ENCODE measurements around the gene OTOGL.

OTOGL gene

DNA sequence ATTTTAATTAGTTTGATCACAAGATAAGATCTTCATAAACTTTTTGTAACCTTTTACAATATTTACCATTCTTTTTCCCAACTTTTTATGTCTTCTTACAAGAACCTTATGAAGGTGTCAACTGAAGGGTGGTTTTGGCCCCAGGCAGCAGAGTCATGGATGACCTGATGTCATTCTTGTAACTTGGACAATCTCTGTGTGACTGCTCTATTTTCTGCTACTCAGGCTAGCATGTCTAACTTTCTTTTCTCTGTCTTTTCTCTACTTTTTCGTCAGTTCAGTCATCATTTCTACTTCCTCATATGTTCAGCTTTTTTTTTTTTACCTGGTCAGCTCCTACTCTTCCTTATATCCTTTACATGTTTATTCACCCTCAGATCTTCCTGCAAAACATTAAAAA lies 194.0 kb downstream of the OTOGL start:
- TF ChIP-seq, protein P1, sequence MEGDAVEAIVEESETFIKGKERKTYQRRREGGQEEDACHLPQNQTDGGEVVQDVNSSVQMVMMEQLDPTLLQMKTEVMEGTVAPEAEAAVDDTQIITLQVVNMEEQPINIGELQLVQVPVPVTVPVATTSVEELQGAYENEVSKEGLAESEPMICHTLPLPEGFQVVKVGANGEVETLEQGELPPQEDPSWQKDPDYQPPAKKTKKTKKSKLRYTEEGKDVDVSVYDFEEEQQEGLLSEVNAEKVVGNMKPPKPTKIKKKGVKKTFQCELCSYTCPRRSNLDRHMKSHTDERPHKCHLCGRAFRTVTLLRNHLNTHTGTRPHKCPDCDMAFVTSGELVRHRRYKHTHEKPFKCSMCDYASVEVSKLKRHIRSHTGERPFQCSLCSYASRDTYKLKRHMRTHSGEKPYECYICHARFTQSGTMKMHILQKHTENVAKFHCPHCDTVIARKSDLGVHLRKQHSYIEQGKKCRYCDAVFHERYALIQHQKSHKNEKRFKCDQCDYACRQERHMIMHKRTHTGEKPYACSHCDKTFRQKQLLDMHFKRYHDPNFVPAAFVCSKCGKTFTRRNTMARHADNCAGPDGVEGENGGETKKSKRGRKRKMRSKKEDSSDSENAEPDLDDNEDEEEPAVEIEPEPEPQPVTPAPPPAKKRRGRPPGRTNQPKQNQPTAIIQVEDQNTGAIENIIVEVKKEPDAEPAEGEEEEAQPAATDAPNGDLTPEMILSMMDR (IDR thresholded peaks at IDR 0.05; ENCODE audit: insufficient read depth, low read length), result no peak
- TF ChIP-seq REST (IDR thresholded peaks at IDR 0.05; ENCODE audit: insufficient replicate concordance, low read depth), result no peak
- TF ChIP-seq SPI1 (IDR thresholded peaks at IDR 0.05; ENCODE audit: borderline replicate concordance, low read depth), result no peak
- no peak for TF ChIP-seq POLR2AphosphoS5 (IDR thresholded peaks at IDR 0.05; ENCODE audit: low read depth)
- TF ChIP-seq GABPA (IDR thresholded peaks at IDR 0.05; ENCODE audit: low read depth), result no peak
- Histone ChIP-seq H3K27me3 (ENCODE audit: insufficient read depth, poor library complexity, severe bottlenecking) (no peaks in the 10 kb centered on the region), H3K27ac (replicated peaks) (no peak overlapping the region), H3K4me3 (replicated peaks; ENCODE audit: insufficient read depth, low read length) (no peak overlapping the region)
- no peak for DNase-seq (ENCODE audit: low read depth in 1 of 2, low spot score in 1 of 2)

DNA sequence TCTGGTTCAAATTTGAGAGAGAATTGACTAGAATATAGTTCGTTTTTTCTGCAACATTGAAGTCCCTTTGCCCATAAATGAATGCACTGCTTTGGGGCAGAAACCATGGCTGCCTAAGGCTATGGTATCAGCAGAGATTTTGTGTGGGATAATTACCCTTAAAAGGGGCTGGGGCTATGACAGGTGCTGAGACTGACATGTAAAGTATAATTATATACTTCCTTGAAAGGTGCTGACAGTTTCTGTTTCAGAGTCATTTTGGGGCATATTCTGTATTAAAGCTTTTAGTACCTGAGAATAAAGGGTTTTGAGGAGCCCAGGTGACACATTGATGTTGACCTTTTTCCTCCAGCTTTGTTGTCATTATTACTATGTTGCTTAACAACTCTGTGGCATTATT lies 194.4 kb downstream of the OTOGL start:
- Histone ChIP-seq H3K4me3 (replicated peaks; ENCODE audit: insufficient read depth, low read length) (no peak overlapping the region), H3K27ac (replicated peaks) (no peak overlapping the region), H3K27me3 (ENCODE audit: insufficient read depth, poor library complexity, severe bottlenecking) (no peaks in the 10 kb centered on the region)
- no peak for DNase-seq (ENCODE audit: low read depth in 1 of 2, low spot score in 1 of 2)
- TF ChIP-seq REST (IDR thresholded peaks at IDR 0.05; ENCODE audit: insufficient replicate concordance, low read depth) (no peak), GABPA (IDR thresholded peaks at IDR 0.05; ENCODE audit: low read depth) (no peak), SPI1 (IDR thresholded peaks at IDR 0.05; ENCODE audit: borderline replicate concordance, low read depth) (no peak), POLR2AphosphoS5 (IDR thresholded peaks at IDR 0.05; ENCODE audit: low read depth) (no peak)
- TF ChIP-seq, protein P1 (IDR thresholded peaks at IDR 0.05; ENCODE audit: insufficient read depth, low read length), result no peak

GRCh38 chr12:80299219-80299618 lies 199.9 kb downstream of the OTOGL start:
- H3K4me3 ChIP-seq (replicated peaks; ENCODE audit: insufficient read depth, low read length), result no peak overlapping the region
- H3K27me3 ChIP-seq (ENCODE audit: insufficient read depth, poor library complexity, severe bottlenecking), result no peaks in the 10 kb centered on the region
- no peak for TF ChIP-seq REST (IDR thresholded peaks at IDR 0.05; ENCODE audit: insufficient replicate concordance, low read depth)
- H3K27ac ChIP-seq (replicated peaks), result no peak overlapping the region
- DNase-seq (ENCODE audit: low read depth in 1 of 2, low spot score in 1 of 2), result no peak

- no peak for TF ChIP-seq POLR2AphosphoS5 (IDR thresholded peaks at IDR 0.05; ENCODE audit: low read depth)
- no peak for TF ChIP-seq SPI1 (IDR thresholded peaks at IDR 0.05; ENCODE audit: borderline replicate concordance, low read depth)
- TF ChIP-seq, protein P1 (IDR thresholded peaks at IDR 0.05; ENCODE audit: insufficient read depth, low read length), result no peak
- TF ChIP-seq REST (IDR thresholded peaks at IDR 0.05; ENCODE audit: insufficient replicate concordance, low read depth), result no peak
- TF ChIP-seq GABPA (IDR thresholded peaks at IDR 0.05; ENCODE audit: low read depth), result no peak
- Histone ChIP-seq H3K27ac (replicated peaks) (no peak overlapping the region), H3K27me3 (ENCODE audit: insufficient read depth, poor library complexity, severe bottlenecking) (no peaks in the 10 kb centered on the region), H3K4me3 (replicated peaks; ENCODE audit: insufficient read depth, low read length) (no peak overlapping the region)
- no peak for DNase-seq (ENCODE audit: low read depth in 1 of 2, low spot score in 1 of 2)
These were observed 200.6 kb downstream of the OTOGL start for GRCh38 chr12:80299976-80300375.
